GM19324 (cell line): ENCODE results near the gene IFNA1.
A peak's percentile ranks its signal among the peaks of the same experiment; 100 is the strongest.
"Not testable (repeated sequence)": the region's sequence is repeated elsewhere in the genome, so short reads cannot be mapped to it uniquely, and the experiment has no call there.

Experiments
- ATAC-seq: cut with Tn5 transposase; IDR thresholded peaks from one replicate; pipeline ENCODE4 v1.9.1; 2021; ENCODE audit warnings: mild to moderate bottlenecking, moderate library complexity; ENCODE audit not compliant: unreplicated experiment, low FRiP score

IFNA1 gene

GRCh38 chr9:21443849-21444625, 3.8 kb downstream of the IFNA1 start:
- ATAC-seq, result peak; percentile 93

GRCh38 chr9:21449312-21449711, 9.1 kb downstream of the IFNA1 start:
- not testable (repeated sequence) for ATAC-seq

GRCh38 chr9:21450733-21451394, 10.6 kb downstream of the IFNA1 start:
- no peak for ATAC-seq

- ATAC-seq, result no peak
Observed at GRCh38 chr9:21452681-21453080, 12.4 kb downstream of the IFNA1 start.

- ATAC-seq, result no peak
Observed at GRCh38 chr9:21454149-21454548, 13.9 kb downstream of the IFNA1 start.

GRCh38 chr9:21455320-21455719, 15.1 kb downstream of the IFNA1 start:
- no peak for ATAC-seq

GRCh38 chr9:21461377-21461776, 21.1 kb downstream of the IFNA1 start:
- ATAC-seq, result no peak

- no peak for ATAC-seq
Observed at GRCh38 chr9:21465138-21465537, 24.9 kb downstream of the IFNA1 start.

GRCh38 chr9:21465859-21466518, 25.8 kb downstream of the IFNA1 start:
- peak; percentile 53 for ATAC-seq

- no peak for ATAC-seq
Observed at GRCh38 chr9:21470126-21470525, 29.9 kb downstream of the IFNA1 start.

GRCh38 chr9:21473236-21473635, 33.0 kb downstream of the IFNA1 start:
- no peak for ATAC-seq

GRCh38 chr9:21477466-21477865, 37.2 kb downstream of the IFNA1 start:
- no peak for ATAC-seq

- ATAC-seq, result no peak
Observed at GRCh38 chr9:21479152-21479702, 39.0 kb downstream of the IFNA1 start.

GRCh38 chr9:21481470-21482056, 41.3 kb downstream of the IFNA1 start:
- ATAC-seq, result no peak

GRCh38 chr9:21482213-21482612, 42.0 kb downstream of the IFNA1 start, which contains the start of gene IFNE:
TSS of gene IFNE (minus strand) at chr9:21482313. CDS start at chr9:21481694, 619 bp downstream.
- ATAC-seq, result no peak
